HG03558 (cell line): ENCODE measurements around the gene CARMIL1.

Experiments used
- ATAC-seq: cut with Tn5 transposase; IDR thresholded peaks from one replicate; pipeline ENCODE4 v1.9.1; 2021; ENCODE audit warnings: moderate number of reproducible peaks; ENCODE audit not compliant: unreplicated experiment; ENCODE audit errors: extremely low read depth

The CARMIL1 gene

GRCh38 chr6:25586927-25587326 lies 307.8 kb downstream of the CARMIL1 start:
- no peak for ATAC-seq

- ATAC-seq: no peak
Measured at GRCh38 chr6:25590986-25591385, 311.8 kb downstream of the CARMIL1 start.

GRCh38 chr6:25596928-25597818 lies 318.0 kb downstream of the CARMIL1 start:
- no peak for ATAC-seq

GRCh38 chr6:25599516-25600085 lies 320.4 kb downstream of the CARMIL1 start:
- no peak for ATAC-seq

GRCh38 chr6:25601800-25602673 lies 322.9 kb downstream of the CARMIL1 start:
- ATAC-seq: no peak

- ATAC-seq: no peak
Measured at GRCh38 chr6:25602674-25602982, 323.5 kb downstream of the CARMIL1 start.

- ATAC-seq: no peak
Measured at GRCh38 chr6:25603251-25603650, 324.1 kb downstream of the CARMIL1 start.

- ATAC-seq: no peak
Measured at GRCh38 chr6:25606151-25606550, 327.0 kb downstream of the CARMIL1 start.

GRCh38 chr6:25608558-25609174 lies 329.5 kb downstream of the CARMIL1 start:
- no peak for ATAC-seq

- ATAC-seq: no peak
Measured at GRCh38 chr6:25612666-25613065, 333.5 kb downstream of the CARMIL1 start.

GRCh38 chr6:25613415-25613814 lies 334.2 kb downstream of the CARMIL1 start:
- no peak for ATAC-seq

- ATAC-seq: no peak
Measured at GRCh38 chr6:25614052-25614451, 334.9 kb downstream of the CARMIL1 start.

- ATAC-seq: no peak
Measured at GRCh38 chr6:25615471-25615870, 336.3 kb downstream of the CARMIL1 start.

- no peak for ATAC-seq
Measured at GRCh38 chr6:25617997-25618396, 338.8 kb downstream of the CARMIL1 start.

- ATAC-seq: no peak
Measured at GRCh38 chr6:25619217-25619616, 340.0 kb downstream of the CARMIL1 start.

GRCh38 chr6:25620391-25620790 lies 341.2 kb downstream of the CARMIL1 start:
- ATAC-seq: no peak

- no peak for ATAC-seq
Measured at GRCh38 chr6:25623065-25623464, 343.9 kb downstream of the CARMIL1 start.

- ATAC-seq: no peak
Measured at GRCh38 chr6:25623879-25624278, 344.7 kb downstream of the CARMIL1 start.

GRCh38 chr6:25627001-25627400 lies 347.8 kb downstream of the CARMIL1 start:
- ATAC-seq: no peak

GRCh38 chr6:25628471-25629197 lies 349.5 kb downstream of the CARMIL1 start:
- ATAC-seq: no peak
